GM12878 (cell line): ENCODE measurements around the gene WASHC2C. TPM values are rescaled to one million over a fixed set of nuclear protein-coding genes. Genes with fewer than 3 reads are reported as not detected.
"Not testable (repeated sequence)": the region's sequence is repeated elsewhere in the genome, so short reads cannot be mapped to it uniquely, and the experiment has no call there.

Experiments used
- ATAC-seq: fragments of 200-7000 bp; cut with Tn5 transposase; 3 replicates; pipeline ENCODE4 v1.9.1; 2020; ENCODE audit warnings: mild to moderate bottlenecking, moderate library complexity
- BruUV-seq: library from RNA; stranded (reverse); fragments of 400-500 nt; replicated peaks from 2 replicates; lab custom pipeline; 2021; lab: Mats Ljungman, UMichigan
- CTCF ChIA-PET: fragments of 300-600 bp; sonication (Branson Sonifier 250); formaldehyde crosslinking; extraction: SDS; loops from one replicate; lab custom pipeline; 2021; ENCODE audit warnings: inconsistent platforms; lab: Yijun Ruan, JAX
- POLR2A ChIA-PET: fragments of 350-600 bp; formaldehyde crosslinking; extraction: SDS; loops from one replicate; lab custom pipeline; 2021; ENCODE audit warnings: inconsistent platforms; lab: Charles Lee
- RAD21 ChIA-PET: fragments of 300-600 bp; sonication (Branson Sonifier 250); formaldehyde crosslinking; loops from one replicate; lab custom pipeline; 2023; ENCODE audit warnings: antibody characterized with exemption; ENCODE audit not compliant: unreplicated experiment; lab: Charles Lee
- SMC1A ChIA-PET: fragments of 300-600 bp; sonication (Branson Sonifier 250); formaldehyde crosslinking; loops from one replicate; lab custom pipeline; 2023; ENCODE audit not compliant: unreplicated experiment, uncharacterized antibody; lab: Charles Lee
- DNase-seq: peaks from one replicate; pipeline ENCODE4 v3.0.0-alpha.2; 2011; ENCODE audit warnings: low read depth, low spot score
- FAIRE-seq: peaks from 3 replicates; lab custom pipeline; 2011; peaks lifted over from hg19 to GRCh38; lab: Jason Lieb, UNC
- H2AFZ ChIP-seq: 2 replicates; pipeline ENCODE4 v1.6.0; 2011; ENCODE audit warnings: low read depth, low read length, control low read depth; ENCODE audit not compliant: control insufficient read depth
- H3K27ac ChIP-seq: 2 replicates; pipeline ENCODE4 v1.5.1; 2011; ENCODE audit warnings: control low read depth; ENCODE audit not compliant: control insufficient read depth, insufficient read depth
- H3K27me3 ChIP-seq, 2 experiments: replicated peaks in 1 of 2; 2 replicates each; pipeline versions ENCODE4 v1.6.0 to v1.6.1; 2011; ENCODE audit warnings: low read length in 1 of 2; ENCODE audit not compliant: control insufficient read depth in 2 of 2, insufficient read depth in 2 of 2
- H3K36me3 ChIP-seq, 2 experiments: 2 replicates each; pipeline ENCODE4 v1.5.1; 2011; ENCODE audit warnings: low read length in 1 of 2; ENCODE audit not compliant: control insufficient read depth in 2 of 2, insufficient read depth in 2 of 2
- H3K4me1 ChIP-seq: 2 replicates; pipeline ENCODE4 v1.6.1; 2011; ENCODE audit warnings: mild to moderate bottlenecking, low read length, moderate library complexity, mixed read lengths; ENCODE audit not compliant: control insufficient read depth, insufficient read depth
- H3K4me2 ChIP-seq: 2 replicates; pipeline ENCODE4 v1.6.0; 2011; ENCODE audit warnings: control low read depth; ENCODE audit not compliant: control insufficient read depth, insufficient read depth
- H3K4me3 ChIP-seq: fragments of 200-600 bp; sonication (generic); 2 replicates; pipeline ENCODE4 v1.5.1; 2016
- H3K79me2 ChIP-seq: 2 replicates; pipeline ENCODE4 v1.6.0; 2011; ENCODE audit warnings: low read length; ENCODE audit not compliant: control insufficient read depth, insufficient read depth
- H3K9ac ChIP-seq: 2 replicates; pipeline ENCODE4 v1.8.0; 2011; ENCODE audit warnings: low read length, control low read depth, mixed read lengths; ENCODE audit not compliant: control insufficient read depth, insufficient read depth
- H3K9me3 ChIP-seq: replicated peaks from 3 replicates; pipeline ENCODE4 v1.5.1; 2011; ENCODE audit warnings: mild to moderate bottlenecking, low read length; ENCODE audit not compliant: control insufficient read depth, insufficient read depth
- H4K20me1 ChIP-seq: 2 replicates; pipeline ENCODE4 v1.6.0; 2011; ENCODE audit not compliant: control insufficient read depth, insufficient read depth
- WGBS: methylation state at CpG from one replicate; pipeline ENCODE4 v1.1.6; 2016; ENCODE audit warnings: low lambda C conversion rate; ENCODE audit not compliant: insufficient replicate concordance, insufficient coverage; ENCODE audit errors: missing lambda C conversion rate; 5-methylcytosine and 5-hydroxymethylcytosine counted together
- in situ Hi-C: fragments of 300-500 bp; cut with MboI; formaldehyde crosslinking; loops from 9 replicates; pipeline ENCODE4 v1.14.3; 2018; ENCODE audit warnings: mixed read lengths
- intact Hi-C: fragments of 100-400 bp; cut with micrococcal nuclease; formaldehyde crosslinking; loops from one replicate; pipeline ENCODE4 v1.14.2; 2022; ENCODE audit not compliant: unreplicated experiment
- polyA plus RNA-seq, 11 experiments: library from polyadenylated mRNA; depleted of rRNA in 4 of 11; unstranded in 6 of 11; stranded (reverse) in 5 of 11; fragments of >200 nt; fragmentation: Nextera tagmentation in 4 of 11; fragmentation: Illumina TruSeq in 1 of 11; extraction: Ambion mirVana in 4 of 11; extraction: Trizol in 1 of 11; gene quantifications; 1 replicate in 1 of 11; 2 replicates in 10 of 11; pipeline versions ENCODE4 v1.2.1 to v1.2.3, GENCODE V29; 2011 to 2016; ENCODE audit warnings: inconsistent platforms in 2 of 11, missing spikeins in 2 of 11, low read depth in 1 of 11
- total RNA-seq, 4 experiments: library from RNA; depleted of rRNA in 3 of 4; stranded (reverse); fragments of >200 nt in 3 of 4; fragmentation: Illumina TruSeq in 1 of 4; extraction: Trizol in 1 of 4; gene quantifications; 2 replicates each; pipeline versions ENCODE4 v1.2.1 to v1.2.3, GENCODE V29; 2013 to 2021

WASHC2C gene
- total and polyA plus RNA-seq, 10 of the 15 experiments (the other 5 are each of a cell fraction or from before 2014, with no cell fraction given), result 3.3 to 30.6 (median 22.9) TPM

DNA sequence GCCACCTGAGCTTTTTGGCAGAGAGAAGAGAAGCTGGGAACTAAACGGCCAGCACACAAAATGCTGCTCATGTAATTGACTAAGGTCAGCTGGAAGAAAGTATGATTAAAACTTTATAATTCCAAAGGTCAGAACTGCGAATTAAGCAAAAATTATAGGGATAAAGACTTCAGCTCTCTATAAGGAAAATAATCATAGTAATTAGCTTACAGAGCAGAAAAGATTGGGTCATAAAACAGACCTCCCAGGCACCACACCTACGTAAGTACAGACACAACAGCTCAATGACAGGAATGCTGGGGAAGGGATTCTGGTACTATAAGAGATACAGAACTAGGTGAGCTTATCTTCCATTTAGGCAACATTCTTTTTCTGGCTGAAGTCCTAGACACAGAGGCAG is 10.0 kb upstream of the WASHC2C start:
- BruUV-seq, intact Hi-C loops: not testable (repeated sequence)
- WGBS, result 60% methylated on average over 3 of the region's 3 CpGs

DNA sequence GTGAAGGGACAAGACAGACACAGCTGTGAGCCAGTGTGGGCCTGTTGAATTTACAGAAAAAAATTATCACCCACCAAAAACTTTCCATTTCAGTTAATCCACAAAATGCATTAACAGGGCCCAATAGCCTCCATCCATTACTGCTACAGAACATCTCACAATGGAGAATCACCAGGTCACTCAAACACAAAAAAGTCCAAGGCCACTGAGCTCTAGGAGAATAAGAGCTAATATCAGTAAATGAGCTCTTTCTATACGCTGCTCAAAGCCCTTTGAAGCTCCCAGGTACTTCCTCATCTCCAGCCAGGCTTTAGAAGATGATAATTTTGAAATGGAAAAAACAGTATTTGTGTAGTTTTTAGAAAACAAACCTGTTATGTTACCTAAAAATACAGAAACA is 9.4 kb upstream of the WASHC2C start:
- intact Hi-C loops, H3K27me3 ChIP-seq, H3K79me2 ChIP-seq, H3K4me1 ChIP-seq, H2AFZ ChIP-seq, H3K27ac ChIP-seq, H3K9me3 ChIP-seq, H4K20me1 ChIP-seq, H3K4me3 ChIP-seq, BruUV-seq, POLR2A ChIA-PET, in situ Hi-C loops, CTCF ChIA-PET, FAIRE-seq, H3K9ac ChIP-seq, RAD21 ChIA-PET, H3K36me3 ChIP-seq, SMC1A ChIA-PET, H3K4me2 ChIP-seq, DNase-seq, ATAC-seq: not testable (repeated sequence)
- 58% methylated on average over 1 of the region's 1 CpG for WGBS

More for the DNA sequence above, 10.0 kb upstream of the WASHC2C start:
- H3K79me2 ChIP-seq, H3K4me3 ChIP-seq, CTCF ChIA-PET, H3K27ac ChIP-seq, H3K27me3 ChIP-seq, POLR2A ChIA-PET, H4K20me1 ChIP-seq, H3K9ac ChIP-seq, H3K4me2 ChIP-seq, H2AFZ ChIP-seq, ATAC-seq, RAD21 ChIA-PET, DNase-seq, in situ Hi-C loops, FAIRE-seq, SMC1A ChIA-PET, H3K36me3 ChIP-seq, H3K9me3 ChIP-seq, H3K4me1 ChIP-seq: not testable (repeated sequence)

DNA sequence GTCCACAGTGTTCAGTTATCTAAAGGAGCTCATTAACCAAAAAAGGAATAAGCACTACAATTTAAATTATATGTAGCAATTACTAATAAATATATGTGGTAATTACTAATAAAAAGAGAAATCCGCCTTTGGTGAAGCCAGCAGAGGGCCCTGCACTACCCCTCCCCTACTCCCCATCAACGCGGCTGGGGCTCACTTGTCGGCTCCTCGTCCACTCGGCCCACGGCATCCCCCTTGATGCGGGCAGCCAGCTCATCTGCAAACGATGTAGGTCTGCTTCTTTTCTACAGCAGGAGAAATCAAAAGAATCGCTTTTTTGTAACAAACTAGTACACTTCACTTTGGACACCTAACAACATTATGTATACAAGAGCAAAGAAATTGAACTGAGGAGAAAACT is 5.6 kb upstream of the WASHC2C start:
- WGBS, result 67% methylated on average over 8 of the region's 10 CpGs
- SMC1A ChIA-PET, H4K20me1 ChIP-seq, H3K4me1 ChIP-seq, FAIRE-seq, intact Hi-C loops, H3K4me3 ChIP-seq, H3K9me3 ChIP-seq, H3K36me3 ChIP-seq, RAD21 ChIA-PET, DNase-seq, H3K27ac ChIP-seq, ATAC-seq, CTCF ChIA-PET, H2AFZ ChIP-seq, H3K79me2 ChIP-seq, H3K4me2 ChIP-seq, H3K27me3 ChIP-seq, BruUV-seq, POLR2A ChIA-PET, H3K9ac ChIP-seq: not testable (repeated sequence)
- in situ Hi-C loops, result loop anchor here (10.0 kb wide), 1 partner anchor 257 kb away; no protein-coding TSS in a partner anchor

DNA sequence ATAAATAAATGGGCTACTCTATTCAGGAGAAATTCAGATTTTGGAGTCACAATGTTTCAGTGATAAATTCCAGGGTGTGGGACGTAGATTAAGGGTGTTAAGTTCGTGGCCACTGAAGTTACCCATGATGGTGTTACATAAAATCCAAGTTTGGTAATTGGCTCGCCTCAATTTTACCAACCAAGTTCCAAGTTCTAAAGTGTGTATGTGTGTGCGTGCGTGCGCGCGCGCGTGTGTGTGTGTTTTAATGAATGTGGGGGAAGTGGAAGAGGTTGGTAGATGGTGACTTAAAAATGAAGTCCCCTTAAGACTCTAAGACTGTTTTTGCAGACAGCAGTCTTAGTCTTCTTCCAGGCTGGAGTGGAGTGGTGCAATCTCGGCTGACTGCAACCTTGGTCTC is 3.2 kb upstream of the WASHC2C start:
- DNase-seq, H3K27me3 ChIP-seq, FAIRE-seq, intact Hi-C loops, SMC1A ChIA-PET, H3K79me2 ChIP-seq, BruUV-seq, RAD21 ChIA-PET, POLR2A ChIA-PET, H3K4me1 ChIP-seq, H4K20me1 ChIP-seq, ATAC-seq, H2AFZ ChIP-seq, H3K4me3 ChIP-seq, H3K27ac ChIP-seq, CTCF ChIA-PET, H3K4me2 ChIP-seq, H3K9ac ChIP-seq, H3K9me3 ChIP-seq, H3K36me3 ChIP-seq: not testable (repeated sequence)
- WGBS, result 94% methylated on average over 11 of the region's 11 CpGs
- in situ Hi-C loops, result loop anchor here (10.0 kb wide), 1 partner anchor 259 kb away; no protein-coding TSS in a partner anchor
